ENCODE data around the gene ATXN1. TPM values are rescaled to one million over a fixed set of nuclear protein-coding genes. Genes with fewer than 3 reads are reported as not detected.

ATXN1 gene
- total RNA-seq, 4 donors from 2014 or later = 48.7 to 166 (median 105) TPM

DNA sequence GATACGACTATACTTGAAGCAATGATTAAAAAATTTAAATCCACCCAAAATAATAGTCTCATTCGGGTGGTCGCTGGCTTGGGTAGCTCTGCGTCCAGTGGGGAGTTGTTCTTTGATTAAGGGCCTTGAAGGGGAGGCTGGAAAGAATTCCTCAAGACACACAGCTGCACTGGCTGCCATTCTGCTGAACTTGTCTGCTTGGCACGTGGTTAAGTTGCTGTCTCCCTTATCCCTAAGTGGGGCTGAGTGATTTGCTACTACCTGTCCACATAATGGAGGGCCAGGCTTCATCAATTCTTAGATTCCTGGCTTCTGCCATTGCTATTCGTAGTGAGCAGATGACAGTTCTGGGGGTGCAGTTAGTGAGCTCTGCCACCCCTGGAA lies 424.4 kb downstream of the ATXN1 start:
- H3K4me1 ChIP-seq = peaks cover 9 to 41% (median 18%) of the 10 kb centered on the region in 4 donors
- intact Hi-C loops (cut with DNase I; ENCODE audit: low total_unique reads) = loop anchor here (5.0 kb wide), 1 partner anchor 70 kb away; no protein-coding TSS in a partner anchor
- no peak for TF ChIP-seq CTCF (IDR thresholded peaks at IDR 0.05)
- H3K4me3 ChIP-seq = no peak overlapping the region
- H3K27ac ChIP-seq = peak overlapping the region in 3 of 4 donors; percentile 52 to 67 (median 66)
- 87% methylated on average over 6 of the region's 6 CpGs; no CpG with 5 or more reads in 1 of the 2 donors for WGBS, 2 donors (ENCODE audit: low coverage in 1 of 2)
- DNase-seq = no peak
- no peaks in the 10 kb centered on the region for H3K27me3 ChIP-seq
- in situ Hi-C loops (cut with MboI; ENCODE audit: low pct_ligation_motif_present in 1 of 4, low pct_unique_long_range_greater_than_20kb in 1 of 4, low sequenced_read_pairs in 3 of 4) = loop anchor here (10.0 to 25.0 kb wide), 7 partner anchors 68 to 628 kb away; partner anchors contain the start of gene ATXN1 (in 2 of the 4)
- no peaks in the 10 kb centered on the region for H3K9me3 ChIP-seq
- H3K36me3 ChIP-seq = no peaks in the 10 kb centered on the region

DNA sequence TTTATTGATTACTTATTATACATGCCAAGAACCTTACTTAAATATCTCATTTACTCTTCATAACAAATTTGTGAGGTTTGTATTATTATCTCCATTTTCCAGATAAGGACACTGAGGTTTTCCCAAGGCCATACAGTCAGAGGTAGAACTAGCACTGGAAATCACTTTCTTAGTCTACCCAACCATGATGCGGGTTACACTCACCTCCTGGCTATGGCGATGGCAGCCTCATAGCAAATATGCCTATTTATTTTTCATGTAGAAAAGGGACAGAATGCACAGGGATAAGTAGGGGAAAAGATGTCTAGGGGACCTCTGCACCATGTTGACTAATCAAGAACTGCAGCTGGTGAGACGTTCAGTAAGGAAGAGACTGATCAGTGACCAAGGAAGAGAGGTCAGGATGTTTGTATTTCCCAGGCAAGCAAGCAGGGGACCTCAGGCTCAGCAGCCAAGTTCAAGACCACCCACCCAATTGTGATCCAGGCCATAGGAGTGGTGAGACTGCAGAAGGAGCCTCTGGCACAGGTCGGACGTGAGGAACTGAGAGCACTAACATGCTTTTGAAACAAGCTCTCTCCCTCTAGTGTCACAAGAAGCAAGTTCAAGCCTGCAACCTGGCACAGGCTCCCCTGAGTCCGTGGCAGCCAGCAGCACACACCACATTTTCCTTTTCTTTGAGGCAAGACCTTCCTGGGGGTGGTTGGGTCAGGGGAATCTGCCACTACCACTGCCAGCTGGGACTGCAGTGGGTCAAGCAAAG lies 425.0 kb downstream of the ATXN1 start:
- intact Hi-C loops (cut with DNase I; ENCODE audit: low total_unique reads) = loop anchor here (5.0 kb wide), 1 partner anchor 71 kb away; no protein-coding TSS in a partner anchor
- H3K4me1 ChIP-seq = peaks cover 14 to 48% (median 24%) of the 10 kb centered on the region in 4 donors
- DNase-seq = no peak
- 79 to 89% methylated on average over 3 to 6 of the region's 6 CpGs for WGBS, 2 donors (ENCODE audit: low coverage in 1 of 2)
- in situ Hi-C loops (cut with MboI; ENCODE audit: low pct_ligation_motif_present in 1 of 4, low pct_unique_long_range_greater_than_20kb in 1 of 4, low sequenced_read_pairs in 3 of 4) = loop anchor here (10.0 to 25.0 kb wide), 7 partner anchors 69 to 629 kb away; partner anchors contain the start of gene ATXN1 (in 2 of the 4)
- TF ChIP-seq EP300 (IDR thresholded peaks at IDR 0.05; ENCODE audit: low read depth) (no peak), CTCF (IDR thresholded peaks at IDR 0.05) (no peak), POLR2AphosphoS5 (IDR thresholded peaks at IDR 0.05) (no peak), POLR2A (IDR thresholded peaks at IDR 0.05) (no peak)
- no peaks in the 10 kb centered on the region for H3K9me3 ChIP-seq
- H3K27me3 ChIP-seq = no peaks in the 10 kb centered on the region
- H3K4me3 ChIP-seq = no peak overlapping the region
- peak overlapping the region in 2 of 4 donors; percentile 18 to 67 for H3K27ac ChIP-seq
- no peaks in the 10 kb centered on the region for H3K36me3 ChIP-seq

GRCh38 chr6:16335176-16335575 lies 426.1 kb downstream of the ATXN1 start:
- peak overlapping the region; percentile 8 to 45 (median 26) for H3K27ac ChIP-seq
- intact Hi-C loops (cut with DNase I; ENCODE audit: low total_unique reads) (loop anchor here (5.0 kb wide), 1 partner anchor 72 kb away; no protein-coding TSS in a partner anchor), in situ Hi-C loops (cut with MboI; ENCODE audit: low pct_ligation_motif_present in 1 of 4, low pct_unique_long_range_greater_than_20kb in 1 of 4, low sequenced_read_pairs in 3 of 4) (loop anchor here (10.0 to 25.0 kb wide), 7 partner anchors 70 to 630 kb away; partner anchors contain the start of gene ATXN1 (in 2 of the 4))
- DNase-seq = no peak
- H3K4me3 ChIP-seq = no peak overlapping the region
- TF ChIP-seq POLR2AphosphoS5 (IDR thresholded peaks at IDR 0.05) (no peak), EP300 (IDR thresholded peaks at IDR 0.05; ENCODE audit: low read depth) (no peak), CTCF (IDR thresholded peaks at IDR 0.05) (no peak), POLR2A (IDR thresholded peaks at IDR 0.05) (no peak)
- H3K36me3 ChIP-seq = no peaks in the 10 kb centered on the region
- no peaks in the 10 kb centered on the region for H3K9me3 ChIP-seq
- H3K27me3 ChIP-seq = no peaks in the 10 kb centered on the region
- 83 to 86% methylated on average over 4 to 10 of the region's 10 CpGs for WGBS, 2 donors (ENCODE audit: low coverage in 1 of 2)
- H3K4me1 ChIP-seq = peaks cover 14 to 51% (median 25%) of the 10 kb centered on the region in 4 donors

- DNase-seq = peak; percentile 57
- in situ Hi-C loops (cut with MboI; ENCODE audit: low pct_ligation_motif_present in 1 of 4, low pct_unique_long_range_greater_than_20kb in 1 of 4, low sequenced_read_pairs in 3 of 4) = loop anchor here (5.0 to 25.0 kb wide), 9 partner anchors 70 to 630 kb away; partner anchors contain the start of gene ATXN1 (in 2 of the 4)
- intact Hi-C loops (cut with DNase I; ENCODE audit: low total_unique reads) = loop anchor here (5.0 kb wide), 2 partner anchors 73 to 428 kb away; partner anchors contain the start of gene ATXN1
- Histone ChIP-seq H3K27ac (peak overlapping the region; percentile 8 to 45 (median 26)), H3K27me3 (no peaks in the 10 kb centered on the region), H3K36me3 (no peaks in the 10 kb centered on the region), H3K4me3 (no peak overlapping the region), H3K9me3 (no peaks in the 10 kb centered on the region), H3K4me1 (peaks cover 14 to 51% (median 25%) of the 10 kb centered on the region in 4 donors)
- 52 to 74% methylated on average over 3 of the region's 3 CpGs for WGBS, 2 donors (ENCODE audit: low coverage in 1 of 2)
- TF ChIP-seq CTCF (IDR thresholded peaks at IDR 0.05) (no peak), EP300 (IDR thresholded peaks at IDR 0.05; ENCODE audit: low read depth) (no peak), POLR2AphosphoS5 (IDR thresholded peaks at IDR 0.05) (peak; percentile 33 to 53 (median 40)), POLR2A (IDR thresholded peaks at IDR 0.05) (no peak)
These were observed 426.6 kb downstream of the ATXN1 start for GRCh38 chr6:16334671-16335070.

Data from transverse colon (tissue), 4 donors.